ENCODE measurements around the gene PPP1R3C. TPM values are rescaled to one million over a fixed set of nuclear protein-coding genes. Genes with fewer than 3 reads are reported as not detected.
A peak's percentile ranks its signal among the peaks of the same experiment; 100 is the strongest.

The PPP1R3C gene
- total and polyA plus RNA-seq, 8 donors = 1.2 to 50.0 (median 13.3) TPM

GRCh38 chr10:91592266-91592975 lies 40.5 kb downstream of the PPP1R3C start:
- Histone ChIP-seq H3K27ac (peak overlapping the region in 4 of 5 donors; percentile 77 to 87 (median 85)), H3K27me3 (no peaks in the 10 kb centered on the region), H3K4me3 (no peak overlapping the region), H3K9me3 (no peaks in the 10 kb centered on the region), H3K36me3 (no peaks in the 10 kb centered on the region), H3K4me1 (peaks cover 41 to 79% (median 65%) of the 10 kb centered on the region in 4 donors)
- peak in 1 of 2 donors; percentile 73 for DNase-seq
- TF ChIP-seq, protein P1, sequence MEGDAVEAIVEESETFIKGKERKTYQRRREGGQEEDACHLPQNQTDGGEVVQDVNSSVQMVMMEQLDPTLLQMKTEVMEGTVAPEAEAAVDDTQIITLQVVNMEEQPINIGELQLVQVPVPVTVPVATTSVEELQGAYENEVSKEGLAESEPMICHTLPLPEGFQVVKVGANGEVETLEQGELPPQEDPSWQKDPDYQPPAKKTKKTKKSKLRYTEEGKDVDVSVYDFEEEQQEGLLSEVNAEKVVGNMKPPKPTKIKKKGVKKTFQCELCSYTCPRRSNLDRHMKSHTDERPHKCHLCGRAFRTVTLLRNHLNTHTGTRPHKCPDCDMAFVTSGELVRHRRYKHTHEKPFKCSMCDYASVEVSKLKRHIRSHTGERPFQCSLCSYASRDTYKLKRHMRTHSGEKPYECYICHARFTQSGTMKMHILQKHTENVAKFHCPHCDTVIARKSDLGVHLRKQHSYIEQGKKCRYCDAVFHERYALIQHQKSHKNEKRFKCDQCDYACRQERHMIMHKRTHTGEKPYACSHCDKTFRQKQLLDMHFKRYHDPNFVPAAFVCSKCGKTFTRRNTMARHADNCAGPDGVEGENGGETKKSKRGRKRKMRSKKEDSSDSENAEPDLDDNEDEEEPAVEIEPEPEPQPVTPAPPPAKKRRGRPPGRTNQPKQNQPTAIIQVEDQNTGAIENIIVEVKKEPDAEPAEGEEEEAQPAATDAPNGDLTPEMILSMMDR (IDR thresholded peaks at IDR 0.05) = no peak
- intact Hi-C loops (cut with DNase I; ENCODE audit: low total_unique reads) = no loop called here
- 58 to 71% (median 62%) methylated on average over 8 of the region's 8 CpGs for WGBS, 5 donors

DNA sequence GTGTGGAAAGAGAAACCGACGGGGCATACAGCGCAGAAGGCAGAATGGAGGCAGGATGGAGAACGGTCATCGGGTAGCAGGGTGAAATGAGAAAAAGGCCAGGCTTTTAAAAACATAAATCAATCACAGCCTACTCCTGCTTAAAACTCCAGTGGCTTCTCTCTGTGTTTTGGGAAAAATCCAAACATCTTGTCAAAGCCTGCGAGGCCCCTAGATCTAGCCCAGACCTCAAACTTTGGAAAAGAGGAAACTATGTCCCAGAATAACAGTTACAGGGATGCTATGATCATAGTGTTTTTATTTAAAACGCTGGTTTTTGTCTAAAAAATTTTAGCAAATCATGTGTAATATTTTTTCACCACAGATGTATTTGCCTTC lies 41.1 kb downstream of the PPP1R3C start:
- peaks cover 35 to 78% (median 62%) of the 10 kb centered on the region in 4 donors for H3K4me1 ChIP-seq

GRCh38 chr10:91590904-91591796 lies 41.7 kb downstream of the PPP1R3C start:
- Histone ChIP-seq H3K4me3 (no peak overlapping the region), H3K4me1 (peaks cover 32 to 71% (median 58%) of the 10 kb centered on the region in 4 donors), H3K27me3 (no peaks in the 10 kb centered on the region), H3K36me3 (no peaks in the 10 kb centered on the region), H3K27ac (peak overlapping the region; percentile 74 to 87 (median 84)), H3K9me3 (no peaks in the 10 kb centered on the region)
- WGBS, 5 donors = 15 to 28% (median 21%) methylated on average over 10 of the region's 10 CpGs
- TF ChIP-seq, protein P1 (IDR thresholded peaks at IDR 0.05) = no peak
- TF ChIP-seq POLR2AphosphoS5 (IDR thresholded peaks at IDR 0.05) = peak; percentile 65 to 82 (median 73)
- peak; percentile 51 to 94 for DNase-seq
- intact Hi-C loops (cut with DNase I; ENCODE audit: low total_unique reads) = no loop called here

More for the DNA sequence above, 41.1 kb downstream of the PPP1R3C start:
- Histone ChIP-seq H3K4me3 (no peak overlapping the region), H3K36me3 (no peaks in the 10 kb centered on the region), H3K27me3 (no peaks in the 10 kb centered on the region), H3K27ac (peak overlapping the region; percentile 74 to 87 (median 84)), H3K9me3 (no peaks in the 10 kb centered on the region)
- intact Hi-C loops (cut with DNase I; ENCODE audit: low total_unique reads) = no loop called here
- TF ChIP-seq POLR2A (IDR thresholded peaks at IDR 0.05) = no peak
- TF ChIP-seq, protein P1 (IDR thresholded peaks at IDR 0.05) = no peak
- TF ChIP-seq POLR2AphosphoS5 (IDR thresholded peaks at IDR 0.05) = no peak
- TF ChIP-seq EP300 (IDR thresholded peaks at IDR 0.05) = no peak
- WGBS, 5 donors = 39 to 50% (median 43%) methylated on average over 7 of the region's 7 CpGs
- DNase-seq = no peak

DNA sequence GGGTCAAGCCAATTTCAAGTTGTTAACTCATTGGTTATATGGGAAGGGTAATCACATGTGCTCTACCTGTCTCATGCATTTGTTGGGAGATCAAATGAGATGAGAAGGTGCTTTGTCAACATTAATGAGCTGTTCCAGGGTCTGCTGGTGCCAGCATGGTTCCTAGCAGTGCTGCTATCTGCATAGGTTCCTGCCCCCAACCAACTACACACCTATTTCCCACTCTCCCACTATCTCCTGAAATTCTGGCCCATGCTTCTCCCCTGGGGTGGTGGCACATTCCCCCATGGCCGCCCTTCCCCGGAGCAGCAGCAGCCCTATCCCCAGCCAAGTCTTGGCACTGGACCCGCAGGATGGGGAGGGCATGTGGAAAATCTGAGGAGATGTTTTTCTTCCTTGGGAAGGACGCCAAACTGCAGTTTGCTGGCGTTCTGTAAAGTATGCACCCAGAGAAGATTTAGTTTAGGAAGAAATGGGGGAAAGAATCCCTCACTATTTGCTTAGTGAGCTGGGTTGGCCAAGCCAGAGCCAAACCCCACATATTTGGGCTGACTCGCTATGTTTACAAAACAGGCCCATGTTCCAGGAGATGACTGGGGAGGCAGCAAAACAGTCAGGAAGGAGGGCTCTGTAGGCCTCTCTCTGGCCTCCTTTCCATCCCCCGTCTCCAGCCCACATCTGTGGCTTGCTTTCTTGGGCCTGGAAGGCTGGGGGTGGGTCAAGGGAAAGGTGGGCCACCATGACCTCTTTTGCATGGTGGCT lies 42.5 kb downstream of the PPP1R3C start:
- H3K27ac ChIP-seq = peak overlapping the region; percentile 74 to 87 (median 84)
- TF ChIP-seq EP300 (IDR thresholded peaks at IDR 0.05) (no peak), POLR2AphosphoS5 (IDR thresholded peaks at IDR 0.05) (peak in 2 of 3 donors; percentile 23 to 26)
- H3K27me3 ChIP-seq = no peaks in the 10 kb centered on the region
- no peaks in the 10 kb centered on the region for H3K36me3 ChIP-seq
- intact Hi-C loops (cut with DNase I; ENCODE audit: low total_unique reads) = no loop called here
- peak; percentile 74 to 87 for DNase-seq
- H3K4me3 ChIP-seq = no peak overlapping the region
- no peaks in the 10 kb centered on the region for H3K9me3 ChIP-seq
- WGBS, 5 donors = 20 to 37% (median 34%) methylated on average over 6 to 7 of the region's 7 CpGs
- peaks cover 32 to 68% (median 57%) of the 10 kb centered on the region in 4 donors for H3K4me1 ChIP-seq

Data from stomach (tissue), 9 donors.